SH-SY5Y (cell line): Measurements from ENCODE around the gene TAPBP.

ENCODE experiments used
- GATA2 ChIP-seq: IDR thresholded peaks from 2 replicates; pipeline ENCODE4 v1.6.1; 2011; ENCODE audit warnings: mild to moderate bottlenecking, low read depth, low read length
- GATA3 ChIP-seq: IDR thresholded peaks from 2 replicates; pipeline ENCODE4 v1.6.1; 2011; ENCODE audit warnings: low read depth, mild to moderate bottlenecking, low read length, moderate library complexity

DNA sequence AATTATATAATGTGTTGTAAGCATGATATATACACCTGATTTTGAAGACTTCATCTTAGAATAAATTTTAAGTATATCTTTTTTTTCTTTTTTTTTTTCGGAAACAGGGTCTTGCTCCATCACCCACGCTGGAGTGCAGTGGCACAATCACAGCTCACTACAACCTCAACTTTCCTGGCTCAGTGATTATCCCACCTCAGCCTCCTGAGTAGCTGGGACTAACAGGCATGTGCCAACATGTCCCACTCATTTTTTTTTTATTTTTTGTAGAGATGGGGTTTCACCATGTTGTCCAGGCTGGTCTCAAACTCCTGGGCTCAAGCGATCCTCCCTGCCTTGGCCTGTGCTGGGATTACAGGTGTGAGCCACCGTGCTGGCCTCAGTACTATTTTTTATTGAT lies 59.3 kb downstream of the TAPBP start:
- TF ChIP-seq GATA2 (no peak), GATA3 (no peak)
